GM18861 (cell line): ENCODE measurements around the gene EFTUD2.

ENCODE experiments used
- ATAC-seq: cut with Tn5 transposase; IDR thresholded peaks from one replicate; pipeline ENCODE4 v1.9.1; 2021; ENCODE audit not compliant: unreplicated experiment

The EFTUD2 gene

DNA sequence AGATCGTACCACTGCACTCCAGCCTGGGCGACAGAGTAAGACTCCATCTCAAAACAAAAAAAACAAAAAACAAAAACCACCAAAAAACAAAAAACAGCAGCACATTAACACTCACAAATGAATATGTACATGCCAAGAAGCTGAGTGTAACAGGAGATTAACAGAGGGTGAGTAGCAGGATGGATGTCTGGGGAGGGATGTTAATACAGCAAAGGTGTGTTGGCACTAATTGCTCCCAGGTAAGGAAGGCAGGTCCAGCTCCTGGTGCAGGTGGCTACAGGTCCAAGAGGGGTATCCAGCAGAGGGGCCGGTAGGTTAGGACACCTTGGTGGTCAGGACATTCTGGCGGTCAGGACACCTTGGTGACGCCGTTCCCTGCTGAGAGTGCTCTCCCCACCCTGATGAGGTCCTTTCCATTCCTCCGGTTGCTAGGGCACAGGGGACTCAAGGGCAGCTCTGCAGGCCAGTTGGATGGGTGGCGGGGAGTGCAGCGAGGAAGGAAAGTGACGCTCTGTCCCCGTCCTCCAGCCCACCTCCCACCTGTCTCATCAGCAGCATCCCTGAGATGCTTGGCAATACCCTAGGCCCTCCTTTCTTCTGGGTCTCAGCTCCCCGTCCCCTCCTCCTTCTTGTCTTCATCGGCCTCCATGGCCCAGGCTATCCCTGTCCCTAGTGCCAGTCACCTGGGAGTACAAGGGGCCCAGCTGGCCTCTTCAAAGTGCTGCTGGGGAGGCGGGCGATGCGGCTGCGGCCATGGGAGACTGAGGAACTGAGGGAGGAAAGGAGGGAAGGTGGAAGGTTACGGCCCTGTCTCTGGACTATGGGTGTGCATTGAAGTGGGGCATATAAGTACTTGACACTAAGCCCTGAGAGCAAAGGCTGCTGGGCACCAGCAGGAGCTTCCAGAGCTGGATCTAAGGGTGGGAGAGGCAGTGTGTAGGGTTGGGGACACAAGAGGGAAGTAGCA is 26.8 kb upstream of the EFTUD2 start:
- ATAC-seq: no peak

- no peak for ATAC-seq
Measured at GRCh38 chr17:44924107-44924544, 24.9 kb upstream of the EFTUD2 start.

- no peak for ATAC-seq
Measured at GRCh38 chr17:44922746-44923470, 23.7 kb upstream of the EFTUD2 start.

GRCh38 chr17:44922136-44922535 is 22.9 kb upstream of the EFTUD2 start:
- no peak for ATAC-seq

DNA sequence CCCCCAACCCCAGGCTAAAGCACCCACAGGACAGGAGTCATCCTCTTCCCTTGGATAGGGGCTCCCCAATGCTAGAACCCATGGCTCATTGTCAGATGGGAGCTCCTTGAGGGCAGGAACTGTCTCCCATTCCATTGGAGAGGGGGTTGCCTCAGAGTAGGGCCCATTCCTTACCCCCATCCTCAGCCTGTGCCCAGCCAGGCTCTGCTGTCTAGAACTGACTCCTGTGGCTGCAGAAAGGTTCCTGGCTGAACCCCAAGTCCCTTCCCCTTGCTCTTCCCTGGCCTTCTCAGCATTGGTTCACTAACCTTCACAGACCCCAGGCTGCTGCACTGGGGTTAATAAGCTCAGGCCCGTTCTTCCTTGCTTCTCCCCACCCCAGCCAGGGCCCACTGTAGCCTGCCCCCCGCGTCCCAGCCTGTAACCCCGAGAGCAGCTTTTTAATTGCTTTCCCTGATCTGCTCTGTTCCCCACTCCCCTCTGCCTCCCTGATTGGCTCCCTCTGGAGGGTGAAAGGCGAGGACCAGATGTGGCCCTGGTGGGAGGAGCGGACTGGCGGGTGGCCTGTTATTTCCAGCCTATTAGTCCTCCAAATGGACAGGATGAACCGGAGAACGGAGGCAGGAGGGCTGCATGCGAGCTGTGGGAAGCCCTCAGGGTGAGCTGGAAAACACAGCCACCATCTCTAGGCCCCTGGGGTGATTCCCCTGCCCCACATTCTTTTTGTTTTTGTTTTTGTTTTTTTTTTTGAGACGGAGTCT is 22.1 kb upstream of the EFTUD2 start:
- no peak for ATAC-seq

GRCh38 chr17:44920565-44920940 is 21.3 kb upstream of the EFTUD2 start:
- ATAC-seq: no peak

GRCh38 chr17:44919885-44920564 is 20.8 kb upstream of the EFTUD2 start:
- peak; percentile 76 for ATAC-seq

DNA sequence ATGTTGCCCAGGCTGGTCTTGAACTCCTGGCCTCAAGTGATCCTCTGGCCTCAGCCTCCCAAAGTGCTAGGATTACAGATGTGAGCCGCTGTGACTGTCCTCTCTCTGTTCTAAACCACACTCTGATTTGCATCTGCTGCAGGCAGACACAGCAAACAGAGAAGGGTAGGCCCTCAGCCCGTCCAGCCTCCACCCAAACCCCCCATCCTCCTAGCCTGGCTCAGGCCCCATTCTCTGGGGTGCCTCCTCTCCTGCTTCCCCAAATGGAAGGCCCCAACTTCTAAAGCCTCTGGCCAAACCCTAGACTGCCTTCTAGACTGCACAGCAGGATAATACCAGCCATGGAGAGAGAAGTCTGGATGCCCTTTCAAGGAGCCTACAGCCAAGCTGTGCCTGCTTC is 20.2 kb upstream of the EFTUD2 start:
- no peak for ATAC-seq

GRCh38 chr17:44918006-44918405 is 18.8 kb upstream of the EFTUD2 start:
- ATAC-seq: no peak

- ATAC-seq: no peak
Measured at GRCh38 chr17:44917456-44917855, 18.2 kb upstream of the EFTUD2 start.

GRCh38 chr17:44916781-44917241 is 17.6 kb upstream of the EFTUD2 start:
- ATAC-seq: no peak

GRCh38 chr17:44915862-44916780 is 16.9 kb upstream of the EFTUD2 start:
- ATAC-seq: no peak

GRCh38 chr17:44915321-44915726 is 16.1 kb upstream of the EFTUD2 start, which contains the start of gene GFAP:
Gene GFAP, minus strand, starts transcription at chr17:44915500. Its CDS starts 14 bp downstream, at chr17:44915486.
- no peak for ATAC-seq

GRCh38 chr17:44914698-44915271 is 15.5 kb upstream of the EFTUD2 start:
- no peak for ATAC-seq

DNA sequence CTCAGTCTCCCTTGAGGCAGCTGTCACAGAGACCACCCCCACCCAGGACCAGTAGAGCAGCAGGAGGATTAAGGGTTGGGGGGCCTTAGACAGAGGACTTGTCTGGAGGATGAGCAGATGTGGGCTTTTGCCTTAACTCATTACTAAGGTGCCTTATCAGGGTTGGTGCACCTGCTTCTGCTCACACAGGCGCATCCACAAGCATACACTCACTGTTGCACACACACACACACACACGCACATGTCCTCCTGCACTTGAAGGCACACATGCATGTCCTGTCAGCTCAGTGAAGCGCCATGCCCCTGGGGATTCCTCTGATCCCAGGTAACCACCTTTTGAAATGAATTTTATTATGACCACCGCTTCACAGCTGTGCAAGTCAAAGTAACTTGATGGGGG is 14.9 kb upstream of the EFTUD2 start:
- ATAC-seq: no peak

GRCh38 chr17:44913676-44914075 is 14.4 kb upstream of the EFTUD2 start:
- no peak for ATAC-seq

DNA sequence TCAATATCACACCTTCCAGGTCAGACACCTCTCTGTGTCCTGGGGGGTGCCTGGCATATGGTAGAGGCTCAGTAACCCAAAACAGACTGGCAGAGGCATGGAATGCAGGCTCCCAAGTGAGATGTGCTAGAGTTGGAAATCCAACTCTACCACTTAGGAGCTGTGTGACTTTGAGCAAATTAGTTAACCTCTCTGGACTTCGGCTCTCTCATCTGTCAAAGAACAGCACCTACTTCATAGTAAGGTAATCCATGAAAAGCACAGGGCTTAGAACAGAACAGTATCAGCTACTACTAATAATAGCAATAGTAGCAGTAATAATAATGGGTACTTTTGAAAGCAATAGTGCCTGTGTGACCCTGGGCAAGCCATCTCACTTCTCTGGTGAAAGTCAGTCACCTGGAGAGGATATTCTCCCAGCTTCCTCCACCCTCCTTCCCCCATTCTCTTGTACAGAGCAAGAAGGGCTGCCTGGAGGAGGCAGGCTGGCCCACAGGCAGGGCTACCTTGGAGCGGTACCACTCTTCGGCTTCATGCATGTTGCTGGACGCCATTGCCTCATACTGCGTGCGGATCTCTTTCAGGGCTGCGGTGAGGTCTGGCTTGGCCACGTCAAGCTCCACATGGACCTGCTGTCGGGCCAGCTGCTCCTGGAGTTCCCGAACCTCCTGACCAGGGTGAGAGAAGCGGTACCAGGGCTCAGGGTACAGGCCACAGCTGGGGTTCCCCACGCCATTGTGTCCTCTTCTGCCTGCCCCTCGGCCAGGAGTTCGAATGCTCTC is 13.7 kb upstream of the EFTUD2 start:
- no peak for ATAC-seq
